GM21825 (cell line): ENCODE results near the gene HOXC6.

Source experiments
- ATAC-seq: cut with Tn5 transposase; IDR thresholded peaks from one replicate; pipeline ENCODE4 v1.9.1; 2021; ENCODE audit warnings: mild to moderate bottlenecking, moderate library complexity; ENCODE audit not compliant: unreplicated experiment

Gene HOXC6

DNA sequence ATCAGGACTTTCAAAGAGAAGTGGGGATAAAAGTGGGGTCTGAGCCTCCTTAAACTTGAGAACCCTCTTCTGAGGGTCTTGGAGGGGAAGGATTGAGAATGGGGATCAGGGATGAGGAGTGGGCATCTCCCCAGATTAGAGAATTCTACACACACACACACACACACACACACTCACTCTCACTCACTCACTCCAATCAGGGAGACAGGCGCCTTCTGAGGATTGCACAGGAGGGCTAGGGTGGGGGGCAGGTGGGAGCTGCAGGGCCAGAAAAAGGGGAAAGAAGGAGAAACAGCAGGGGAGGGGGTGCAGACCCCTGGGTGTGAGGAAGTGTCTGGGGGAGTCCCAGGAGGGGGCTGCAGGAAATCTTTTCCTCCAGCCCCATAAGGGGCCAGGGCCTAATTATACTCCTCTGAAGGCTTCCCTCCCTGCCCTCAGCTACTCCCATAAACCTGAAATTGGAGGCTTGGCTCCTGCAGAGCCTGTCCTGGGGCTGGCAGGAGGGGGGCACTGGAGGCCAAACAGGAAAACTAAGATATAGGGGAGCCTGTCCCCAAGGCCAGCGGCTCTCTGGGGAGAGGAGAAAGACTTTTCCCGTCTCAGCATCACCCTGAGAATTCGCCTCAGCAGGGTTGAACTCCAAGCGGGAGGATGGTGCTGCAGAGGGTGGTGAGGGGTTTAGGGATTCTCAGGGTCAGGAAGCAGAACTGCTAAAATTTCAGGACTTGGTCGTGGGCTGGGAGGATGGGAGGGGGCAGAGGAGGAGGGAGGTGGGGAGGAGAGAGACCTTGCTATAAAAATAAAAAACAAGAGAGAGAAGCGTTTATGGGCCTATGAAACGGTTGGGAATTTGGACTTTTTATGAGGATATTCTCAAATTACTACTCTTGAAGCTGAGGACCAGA, 26.7 kb upstream of the HOXC6 start:
- ATAC-seq = no peak

- ATAC-seq = no peak
These were observed 25.8 kb upstream of the HOXC6 start for GRCh38 chr12:54002278-54002914.

DNA sequence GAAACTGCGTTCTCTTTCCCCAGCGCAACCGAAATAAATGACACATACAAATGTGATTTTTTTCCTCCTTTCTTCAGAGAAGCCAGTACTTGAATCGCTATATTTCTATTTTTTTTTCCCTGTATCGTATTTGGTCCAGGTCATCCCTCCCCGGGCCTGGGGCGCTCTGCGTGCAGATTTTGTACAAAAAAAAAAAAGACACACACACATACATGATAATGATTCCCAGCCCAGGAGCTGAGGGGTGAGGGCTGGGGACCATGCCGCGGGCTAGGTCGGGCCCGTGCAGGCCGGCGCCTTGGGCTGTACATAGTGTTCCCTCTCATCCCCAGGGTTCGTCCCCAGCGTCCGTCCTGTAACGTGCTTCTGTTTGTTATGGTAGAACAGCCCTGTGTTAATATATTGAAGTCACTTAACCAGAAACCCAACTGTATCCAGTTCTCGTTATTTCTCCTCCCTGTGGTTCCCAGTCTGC, 25.3 kb upstream of the HOXC6 start:
- no peak for ATAC-seq

DNA sequence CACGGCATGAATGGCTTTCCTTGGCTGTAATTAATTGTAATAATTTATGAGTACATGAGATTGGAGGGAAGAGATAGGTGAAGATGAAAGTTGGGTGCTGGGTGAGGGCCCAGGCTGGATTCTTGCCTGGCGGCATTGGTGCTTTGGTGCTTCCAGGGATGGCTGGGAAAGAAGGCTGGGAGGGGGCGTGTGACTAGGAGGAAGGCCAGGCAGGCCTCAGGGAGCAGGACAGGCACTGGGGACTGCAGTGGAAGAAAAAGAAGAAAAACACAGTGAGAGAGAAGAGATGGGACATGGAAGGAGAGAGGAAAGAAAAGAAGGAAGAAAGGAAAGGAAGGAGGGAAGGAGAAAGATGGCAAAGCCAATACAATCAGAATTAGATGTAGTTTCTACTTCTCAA, 24.6 kb upstream of the HOXC6 start:
- no peak for ATAC-seq

DNA sequence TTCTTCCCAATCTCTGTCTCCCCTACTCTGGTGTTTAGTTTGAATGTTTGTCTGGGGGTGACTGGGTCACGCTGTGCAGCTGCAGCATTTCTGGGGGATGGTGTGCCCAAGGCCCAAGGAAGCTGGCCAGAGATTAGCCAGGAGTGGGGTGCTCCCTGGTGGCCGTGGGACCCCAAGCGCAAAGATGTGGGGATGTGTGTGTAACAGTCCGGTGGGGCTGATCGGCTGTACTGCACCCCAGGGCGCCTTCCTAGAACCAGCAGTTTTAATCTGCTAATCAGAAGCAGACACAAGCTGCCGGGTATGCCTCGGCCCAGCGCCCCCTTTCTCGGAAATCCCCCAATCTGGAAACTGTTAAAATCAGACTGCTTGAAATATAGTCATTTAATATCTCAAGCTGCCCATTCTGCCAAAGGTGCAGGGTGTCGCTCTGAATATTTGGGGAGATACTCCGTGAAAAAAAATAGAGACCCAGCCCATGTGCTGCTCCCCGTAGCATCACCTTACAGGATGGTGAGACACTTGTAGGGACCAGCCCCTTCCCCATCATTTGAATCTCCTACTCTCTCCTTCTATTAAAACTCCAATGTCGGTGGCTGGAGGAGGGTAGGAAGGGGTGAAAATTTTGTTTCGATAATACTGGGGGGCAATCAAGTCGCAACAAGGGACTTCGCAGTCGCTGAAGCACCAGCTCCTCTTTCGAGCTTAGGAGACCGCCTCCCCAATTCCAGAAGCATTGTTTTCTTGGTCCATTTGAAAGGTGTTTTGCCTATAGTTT, 24.0 kb upstream of the HOXC6 start:
- ATAC-seq = no peak

- ATAC-seq = no peak
These were observed 23.3 kb upstream of the HOXC6 start for GRCh38 chr12:54004841-54005530.

DNA sequence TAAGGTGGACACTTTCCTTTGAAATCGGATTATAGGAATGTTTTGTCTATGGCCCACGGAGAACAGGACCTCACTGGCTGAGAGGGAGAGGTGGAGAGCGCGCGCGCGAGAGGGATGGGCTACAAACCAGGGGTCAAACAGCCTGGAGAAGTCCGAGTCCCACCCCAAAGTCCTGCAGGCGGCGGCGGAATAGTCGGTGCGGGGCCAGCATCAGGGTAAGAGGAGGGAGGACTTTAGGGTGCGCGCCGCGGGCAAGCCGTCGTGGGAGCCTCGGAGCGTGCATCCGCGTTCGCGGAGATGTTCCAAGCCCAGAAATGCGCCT, 22.7 kb upstream of the HOXC6 start:
- no peak for ATAC-seq

DNA sequence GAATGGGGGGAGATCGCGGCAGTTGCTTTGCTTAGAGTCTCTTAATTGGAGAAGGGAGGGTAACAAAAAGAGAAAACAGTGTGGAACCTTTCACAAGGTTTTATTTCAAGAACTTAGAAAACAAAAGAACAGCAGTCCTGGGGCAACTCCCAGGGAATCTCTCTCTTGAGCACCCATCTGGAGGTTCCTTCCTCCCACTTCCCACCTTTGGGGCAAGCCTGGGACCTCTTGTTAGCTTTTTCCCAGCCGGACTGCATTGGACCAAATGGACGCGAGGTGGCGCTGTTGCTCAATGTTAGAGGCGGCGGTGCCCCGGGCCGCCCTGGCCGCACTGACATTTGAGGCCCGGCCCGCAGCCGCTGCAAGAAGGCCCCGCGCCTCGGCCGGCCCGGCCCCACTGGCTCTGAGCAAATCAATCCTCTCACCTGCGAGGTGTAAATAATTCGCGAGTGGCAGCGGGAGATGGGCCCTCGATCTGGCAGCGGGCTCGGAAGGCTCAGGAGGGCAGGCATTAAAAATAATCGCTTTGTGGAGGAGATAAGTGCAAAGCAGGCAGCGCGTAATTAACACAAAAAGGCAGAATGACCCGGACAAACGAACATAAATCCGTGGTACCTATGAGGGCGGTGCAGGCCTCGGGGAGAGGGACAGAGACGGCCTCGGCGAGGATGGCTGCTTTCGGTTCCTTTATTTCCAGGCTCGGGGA, 22.2 kb upstream of the HOXC6 start:
- peak; percentile 76 for ATAC-seq

GRCh38 chr12:54006559-54007220, 21.6 kb upstream of the HOXC6 start:
- no peak for ATAC-seq

DNA sequence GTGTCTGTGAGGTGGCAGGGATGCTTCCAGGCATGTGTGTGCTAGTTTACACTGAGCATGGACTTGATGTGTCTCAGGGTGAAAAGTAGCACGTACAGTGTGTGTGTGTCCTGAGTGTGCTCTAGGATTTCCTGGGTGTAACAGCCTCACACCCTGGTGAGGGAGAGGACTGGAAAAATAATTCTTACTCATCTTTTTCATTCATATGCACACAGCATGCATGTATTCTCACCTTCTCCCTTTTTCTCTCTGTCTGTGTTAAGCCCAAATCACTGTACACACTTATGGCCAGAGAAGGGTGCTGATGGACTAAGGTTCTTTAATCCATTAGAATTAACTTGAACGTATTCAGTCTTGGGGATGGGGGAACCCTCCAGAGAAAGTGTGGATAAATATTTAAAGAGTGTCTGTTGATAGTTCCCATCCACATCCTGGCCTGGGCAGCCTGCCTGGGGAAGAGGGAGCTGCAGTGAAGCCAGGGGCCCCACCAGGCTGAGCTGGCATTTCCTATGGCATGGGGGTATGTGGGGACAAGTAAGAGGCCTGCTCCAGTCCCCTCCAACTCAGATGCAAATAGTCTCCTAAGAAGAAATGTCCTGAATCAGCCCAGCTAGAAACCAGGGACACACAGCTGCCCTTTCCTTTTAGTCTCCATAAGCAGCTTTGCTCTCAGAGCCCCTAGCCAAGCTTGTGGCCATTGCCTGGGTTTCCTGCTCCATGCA, 20.5 kb upstream of the HOXC6 start:
- no peak for ATAC-seq

DNA sequence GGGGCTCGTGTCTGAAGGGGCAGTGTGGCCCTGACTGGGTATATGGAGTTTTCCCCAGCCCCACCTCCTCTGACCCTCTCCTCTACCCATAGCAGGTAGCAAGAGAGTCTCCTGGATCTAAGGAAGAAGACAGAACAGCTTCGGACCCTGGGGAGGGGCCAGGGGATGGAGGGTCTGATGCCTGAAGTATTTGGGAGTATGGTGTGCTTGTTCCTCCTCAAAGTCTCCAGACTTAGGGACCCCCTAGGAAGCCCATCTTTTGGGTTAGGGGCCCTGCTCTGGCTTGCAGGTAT, 20.0 kb upstream of the HOXC6 start:
- ATAC-seq = no peak

GRCh38 chr12:54009171-54010052, 18.8 kb upstream of the HOXC6 start:
- no peak for ATAC-seq

DNA sequence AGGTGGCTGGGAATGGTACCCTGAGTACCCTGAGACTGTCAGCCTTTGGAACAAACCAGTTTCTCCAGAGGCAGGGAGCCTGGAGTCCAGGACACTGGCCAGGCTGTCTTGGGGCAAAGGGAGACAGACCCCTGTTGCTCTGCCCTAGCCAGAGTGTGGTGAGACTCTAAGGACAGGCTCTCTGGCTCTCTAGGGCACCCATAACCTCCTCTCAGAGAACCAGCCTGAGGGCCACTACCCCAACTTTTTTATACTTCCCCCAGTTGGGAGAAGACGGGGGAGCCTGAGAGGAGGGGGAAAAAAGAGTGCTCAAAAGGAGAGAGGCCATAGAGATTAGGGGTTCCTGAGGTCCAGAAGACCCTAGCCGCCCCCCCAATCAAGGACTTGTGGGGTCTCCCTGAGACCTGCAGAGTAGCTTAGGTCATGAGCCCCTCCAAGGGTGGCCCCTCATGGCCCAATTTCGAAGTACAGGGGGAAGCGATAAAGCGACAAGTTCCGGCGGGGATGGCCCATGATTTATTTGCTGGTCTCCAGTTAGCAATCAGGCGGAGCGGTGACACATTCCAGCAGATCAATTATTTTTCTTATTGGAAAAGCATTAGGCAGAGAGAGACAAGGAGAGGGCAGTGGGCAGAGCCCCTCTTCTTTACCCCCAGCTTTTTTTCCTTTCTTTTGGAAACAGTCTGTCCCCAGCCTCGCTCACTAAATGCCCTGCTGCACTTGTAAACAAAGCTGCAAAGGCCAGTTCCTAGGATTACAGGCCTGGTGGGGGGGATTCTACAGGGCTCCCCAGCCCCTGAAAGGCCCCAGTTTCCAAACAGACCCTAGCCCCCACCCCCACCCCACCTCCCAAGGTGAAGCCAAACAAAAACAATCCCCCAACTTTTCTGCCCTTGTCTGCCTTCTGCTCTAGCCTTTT, 17.9 kb upstream of the HOXC6 start:
- no peak for ATAC-seq

GRCh38 chr12:54010972-54011664, 17.1 kb upstream of the HOXC6 start:
- no peak for ATAC-seq

DNA sequence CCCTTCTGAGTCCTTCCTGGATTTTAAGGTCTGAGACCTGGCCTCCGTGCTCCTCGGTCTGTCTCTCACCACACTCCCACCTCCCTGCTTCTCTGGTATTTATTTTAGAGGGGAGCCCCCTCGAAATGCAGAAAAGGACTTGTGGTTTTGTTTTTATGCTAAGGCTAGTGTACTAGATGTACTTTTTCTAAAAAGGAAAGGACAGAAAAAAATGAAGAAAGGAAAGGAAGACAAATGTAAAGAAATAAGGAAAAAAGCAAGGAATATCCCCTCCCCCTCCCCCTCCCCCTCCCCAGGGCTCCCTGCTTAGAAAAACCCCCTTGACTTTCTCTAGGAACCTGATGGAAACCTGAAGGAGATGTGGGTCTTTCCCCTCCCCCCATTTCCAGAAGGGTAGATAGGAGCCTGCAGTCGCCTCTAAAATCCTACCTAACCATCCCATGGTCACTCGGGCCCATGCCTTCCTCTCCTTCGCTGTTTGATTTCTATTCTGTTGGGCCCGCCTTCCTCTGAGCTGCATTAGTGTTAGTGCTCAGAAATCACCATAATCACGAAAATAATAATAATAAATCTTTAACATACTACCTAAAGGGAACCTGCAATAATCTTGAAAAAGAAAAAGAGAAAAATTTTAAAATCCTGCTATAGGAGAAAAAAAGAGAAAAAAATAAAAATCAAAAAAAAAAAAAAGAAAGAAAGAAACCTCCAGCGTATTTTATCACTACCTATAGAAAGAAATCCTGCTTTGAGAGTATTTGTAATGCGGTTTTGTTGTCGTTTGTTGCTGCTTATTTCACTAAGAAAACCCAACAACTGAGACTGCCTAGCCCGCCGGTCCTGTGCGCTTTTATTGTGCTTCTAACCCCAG, 16.3 kb upstream of the HOXC6 start:
- no peak for ATAC-seq
